ENCODE measurements around the gene CASS4.
A peak's percentile ranks its signal among the peaks of the same experiment; 100 is the strongest.
"Not testable (repeated sequence)": the region's sequence is repeated elsewhere in the genome, so short reads cannot be mapped to it uniquely, and the experiment has no call there.

CASS4 gene
- total RNA-seq = 21.6 to 30.0 (median 25.9) reads per million in 4 donors

GRCh38 chr20:56411759-56412472, at the start of gene CASS4:
CASS4 (plus strand) TSS chr20:56412260; CDS start chr20:56412459, 199 bp downstream.
- peak in 1 of 5 donors; percentile 51 for DNase-seq

GRCh38 chr20:56362833-56363413, 49.1 kb upstream of the CASS4 start:
- DNase-seq = no peak

- no peak for DNase-seq
Observed at GRCh38 chr20:56363491-56363890, 48.6 kb upstream of the CASS4 start.

- no peak for DNase-seq
Observed at GRCh38 chr20:56368351-56369134, 43.5 kb upstream of the CASS4 start.

GRCh38 chr20:56369179-56369578, 42.9 kb upstream of the CASS4 start:
- DNase-seq = no peak

- DNase-seq = no peak
Observed at GRCh38 chr20:56371977-56372376, 40.1 kb upstream of the CASS4 start.

GRCh38 chr20:56372850-56373249, 39.2 kb upstream of the CASS4 start:
- no peak for DNase-seq

GRCh38 chr20:56373942-56374341, 38.1 kb upstream of the CASS4 start:
- peak in 1 of 5 donors; percentile 65 for DNase-seq

GRCh38 chr20:56376331-56376730, 35.7 kb upstream of the CASS4 start:
- no peak for DNase-seq

GRCh38 chr20:56378386-56378785, 33.7 kb upstream of the CASS4 start:
- no peak for DNase-seq

GRCh38 chr20:56380375-56380774, 31.7 kb upstream of the CASS4 start:
- no peak for DNase-seq

- no peak for DNase-seq
Observed at GRCh38 chr20:56381501-56381900, 30.6 kb upstream of the CASS4 start.

- DNase-seq = no peak
Observed at GRCh38 chr20:56382696-56383095, 29.4 kb upstream of the CASS4 start.

GRCh38 chr20:56383334-56383733, 28.7 kb upstream of the CASS4 start:
- no peak for DNase-seq

- DNase-seq = no peak
Observed at GRCh38 chr20:56385130-56385529, 26.9 kb upstream of the CASS4 start.

- DNase-seq = no peak
Observed at GRCh38 chr20:56386219-56386618, 25.8 kb upstream of the CASS4 start.

GRCh38 chr20:56388882-56389281, 23.2 kb upstream of the CASS4 start:
- DNase-seq = no peak

GRCh38 chr20:56389807-56390206, 22.3 kb upstream of the CASS4 start:
- no peak for DNase-seq

GRCh38 chr20:56390396-56390795, 21.7 kb upstream of the CASS4 start:
- not testable (repeated sequence) for DNase-seq

GRCh38 chr20:56391037-56391436, 21.0 kb upstream of the CASS4 start:
- peak in 1 of 5 donors; percentile 28 for DNase-seq

- DNase-seq = no peak
Observed at GRCh38 chr20:56391596-56392131, 20.4 kb upstream of the CASS4 start.

- DNase-seq = peak; percentile 99 to 100 (median 99)
Observed at GRCh38 chr20:56392132-56392880, 19.8 kb upstream of the CASS4 start, which contains the start of the genes AURKA and CSTF1. AURKA (minus strand) TSS chr20:56392215; CDS start chr20:56388197, 4,018 bp downstream. CSTF1 (plus strand) TSS chr20:56392645; CDS start chr20:56395553, 2,908 bp downstream.
